ENCODE data around the gene BRD9. TPM values are rescaled to one million over a fixed set of nuclear protein-coding genes. Genes with fewer than 3 reads are reported as not detected.
"Not testable (repeated sequence)": the region's sequence is repeated elsewhere in the genome, so short reads cannot be mapped to it uniquely, and the experiment has no call there.

Gene BRD9
- total and polyA plus RNA-seq, 5 donors from 2014 or later = 9.7 to 139 (median 12.7) TPM

GRCh38 chr5:845676-846601, 46.7 kb downstream of the BRD9 start:
- not testable (repeated sequence) for H3K4me3 ChIP-seq (ENCODE audit: low read depth, low read length); H3K27me3 ChIP-seq (ENCODE audit: control insufficient read depth, insufficient read depth, low read length); H3K4me1 Mint-ChIP-seq; H3K36me3 ChIP-seq (ENCODE audit: control insufficient read depth, insufficient read depth, low read length); H3K9me3 Mint-ChIP-seq; H3K27ac ChIP-seq (ENCODE audit: insufficient read depth, low read length, poor library complexity, severe bottlenecking); H3K9me3 ChIP-seq (ENCODE audit: control insufficient read depth in 2 of 2, low read length in 2 of 2); H3K27me3 Mint-ChIP-seq; H3K4me1 ChIP-seq (ENCODE audit: control insufficient read depth, insufficient read depth, low read length, poor library complexity, severe bottlenecking); ATAC-seq (ENCODE audit: low read depth in 2 of 2); DNase-seq; H3K36me3 Mint-ChIP-seq; H3K4me3 Mint-ChIP-seq
- peak overlapping the region in 1 of 3 donors; percentile 73 for H3K27ac Mint-ChIP-seq

- not testable (repeated sequence) for H3K4me1 ChIP-seq (ENCODE audit: control insufficient read depth, insufficient read depth, low read length, poor library complexity, severe bottlenecking); H3K27me3 ChIP-seq (ENCODE audit: control insufficient read depth, insufficient read depth, low read length); H3K9me3 Mint-ChIP-seq; DNase-seq; H3K36me3 Mint-ChIP-seq; H3K27ac ChIP-seq (ENCODE audit: insufficient read depth, low read length, poor library complexity, severe bottlenecking); H3K36me3 ChIP-seq (ENCODE audit: control insufficient read depth, insufficient read depth, low read length); H3K27ac Mint-ChIP-seq; H3K27me3 Mint-ChIP-seq; H3K4me3 Mint-ChIP-seq; H3K4me3 ChIP-seq (ENCODE audit: low read depth, low read length); H3K4me1 Mint-ChIP-seq; ATAC-seq (ENCODE audit: low read depth in 2 of 2); H3K9me3 ChIP-seq (ENCODE audit: control insufficient read depth in 2 of 2, low read length in 2 of 2)
Measured at GRCh38 chr5:845031-845675, 47.4 kb downstream of the BRD9 start.

GRCh38 chr5:844426-844825, 48.2 kb downstream of the BRD9 start:
- not testable (repeated sequence) for DNase-seq; H3K4me1 ChIP-seq (ENCODE audit: control insufficient read depth, insufficient read depth, low read length, poor library complexity, severe bottlenecking); H3K27me3 ChIP-seq (ENCODE audit: control insufficient read depth, insufficient read depth, low read length); H3K27me3 Mint-ChIP-seq; H3K4me1 Mint-ChIP-seq; H3K36me3 Mint-ChIP-seq; H3K27ac ChIP-seq (ENCODE audit: insufficient read depth, low read length, poor library complexity, severe bottlenecking); H3K9me3 ChIP-seq (ENCODE audit: control insufficient read depth in 2 of 2, low read length in 2 of 2); H3K4me3 ChIP-seq (ENCODE audit: low read depth, low read length); H3K4me3 Mint-ChIP-seq; H3K27ac Mint-ChIP-seq; H3K9me3 Mint-ChIP-seq; ATAC-seq (ENCODE audit: low read depth in 2 of 2); H3K36me3 ChIP-seq (ENCODE audit: control insufficient read depth, insufficient read depth, low read length)

- ATAC-seq (ENCODE audit: low read depth in 2 of 2); DNase-seq; H3K36me3 Mint-ChIP-seq: not testable (repeated sequence)
Measured at GRCh38 chr5:843926-844325, 48.7 kb downstream of the BRD9 start.

GRCh38 chr5:843371-843770, 49.2 kb downstream of the BRD9 start:
- not testable (repeated sequence) for H3K27ac ChIP-seq (ENCODE audit: insufficient read depth, low read length, poor library complexity, severe bottlenecking); H3K36me3 Mint-ChIP-seq; H3K4me1 ChIP-seq (ENCODE audit: control insufficient read depth, insufficient read depth, low read length, poor library complexity, severe bottlenecking); H3K4me3 ChIP-seq (ENCODE audit: low read depth, low read length); H3K4me3 Mint-ChIP-seq; DNase-seq; H3K36me3 ChIP-seq (ENCODE audit: control insufficient read depth, insufficient read depth, low read length); H3K27me3 Mint-ChIP-seq; H3K9me3 Mint-ChIP-seq; ATAC-seq (ENCODE audit: low read depth in 2 of 2); H3K27me3 ChIP-seq (ENCODE audit: control insufficient read depth, insufficient read depth, low read length); H3K9me3 ChIP-seq (ENCODE audit: control insufficient read depth in 2 of 2, low read length in 2 of 2); H3K4me1 Mint-ChIP-seq; H3K27ac Mint-ChIP-seq

More at GRCh38 chr5:843926-844325, 48.7 kb downstream of the BRD9 start:
- not testable (repeated sequence) for H3K9me3 ChIP-seq (ENCODE audit: control insufficient read depth in 2 of 2, low read length in 2 of 2); H3K9me3 Mint-ChIP-seq; H3K27me3 ChIP-seq (ENCODE audit: control insufficient read depth, insufficient read depth, low read length); H3K4me1 ChIP-seq (ENCODE audit: control insufficient read depth, insufficient read depth, low read length, poor library complexity, severe bottlenecking); H3K27me3 Mint-ChIP-seq; H3K4me3 Mint-ChIP-seq; H3K27ac Mint-ChIP-seq; H3K36me3 ChIP-seq (ENCODE audit: control insufficient read depth, insufficient read depth, low read length); H3K27ac ChIP-seq (ENCODE audit: insufficient read depth, low read length, poor library complexity, severe bottlenecking); H3K4me1 Mint-ChIP-seq; H3K4me3 ChIP-seq (ENCODE audit: low read depth, low read length)

GRCh38 chr5:842402-843221, 50.0 kb downstream of the BRD9 start:
- not testable (repeated sequence) for H3K27ac Mint-ChIP-seq; H3K4me3 Mint-ChIP-seq; H3K27me3 ChIP-seq (ENCODE audit: control insufficient read depth, insufficient read depth, low read length); H3K4me3 ChIP-seq (ENCODE audit: low read depth, low read length); H3K27ac ChIP-seq (ENCODE audit: insufficient read depth, low read length, poor library complexity, severe bottlenecking); H3K9me3 ChIP-seq (ENCODE audit: control insufficient read depth in 2 of 2, low read length in 2 of 2); DNase-seq; H3K36me3 ChIP-seq (ENCODE audit: control insufficient read depth, insufficient read depth, low read length); H3K9me3 Mint-ChIP-seq; H3K27me3 Mint-ChIP-seq; ATAC-seq (ENCODE audit: low read depth in 2 of 2); H3K36me3 Mint-ChIP-seq; H3K4me1 Mint-ChIP-seq; H3K4me1 ChIP-seq (ENCODE audit: control insufficient read depth, insufficient read depth, low read length, poor library complexity, severe bottlenecking)

- DNase-seq, H3K4me1 Mint-ChIP-seq, H3K27ac Mint-ChIP-seq: not testable (repeated sequence)
Measured at GRCh38 chr5:841531-842401, 50.8 kb downstream of the BRD9 start.

More at GRCh38 chr5:841531-842401, 50.8 kb downstream of the BRD9 start:
- H3K27me3 Mint-ChIP-seq; H3K27me3 ChIP-seq (ENCODE audit: control insufficient read depth, insufficient read depth, low read length); H3K4me1 ChIP-seq (ENCODE audit: control insufficient read depth, insufficient read depth, low read length, poor library complexity, severe bottlenecking); H3K36me3 ChIP-seq (ENCODE audit: control insufficient read depth, insufficient read depth, low read length); H3K9me3 Mint-ChIP-seq; H3K4me3 Mint-ChIP-seq; ATAC-seq (ENCODE audit: low read depth in 2 of 2); H3K4me3 ChIP-seq (ENCODE audit: low read depth, low read length); H3K27ac ChIP-seq (ENCODE audit: insufficient read depth, low read length, poor library complexity, severe bottlenecking); H3K36me3 Mint-ChIP-seq; H3K9me3 ChIP-seq (ENCODE audit: control insufficient read depth in 2 of 2, low read length in 2 of 2): not testable (repeated sequence)
